ENCODE results near the gene C3orf33.

- TF ChIP-seq, protein P1, sequence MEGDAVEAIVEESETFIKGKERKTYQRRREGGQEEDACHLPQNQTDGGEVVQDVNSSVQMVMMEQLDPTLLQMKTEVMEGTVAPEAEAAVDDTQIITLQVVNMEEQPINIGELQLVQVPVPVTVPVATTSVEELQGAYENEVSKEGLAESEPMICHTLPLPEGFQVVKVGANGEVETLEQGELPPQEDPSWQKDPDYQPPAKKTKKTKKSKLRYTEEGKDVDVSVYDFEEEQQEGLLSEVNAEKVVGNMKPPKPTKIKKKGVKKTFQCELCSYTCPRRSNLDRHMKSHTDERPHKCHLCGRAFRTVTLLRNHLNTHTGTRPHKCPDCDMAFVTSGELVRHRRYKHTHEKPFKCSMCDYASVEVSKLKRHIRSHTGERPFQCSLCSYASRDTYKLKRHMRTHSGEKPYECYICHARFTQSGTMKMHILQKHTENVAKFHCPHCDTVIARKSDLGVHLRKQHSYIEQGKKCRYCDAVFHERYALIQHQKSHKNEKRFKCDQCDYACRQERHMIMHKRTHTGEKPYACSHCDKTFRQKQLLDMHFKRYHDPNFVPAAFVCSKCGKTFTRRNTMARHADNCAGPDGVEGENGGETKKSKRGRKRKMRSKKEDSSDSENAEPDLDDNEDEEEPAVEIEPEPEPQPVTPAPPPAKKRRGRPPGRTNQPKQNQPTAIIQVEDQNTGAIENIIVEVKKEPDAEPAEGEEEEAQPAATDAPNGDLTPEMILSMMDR (IDR thresholded peaks at IDR 0.05), result no peak
- no peak for TF ChIP-seq POLR2A (IDR thresholded peaks at IDR 0.05)
Observed at GRCh38 chr3:155753038-155753639, 52.9 kb downstream of the C3orf33 start.

Measured in uterus (tissue), 2 donors.